ENCODE data around the gene KANSL1. TPM values are rescaled to one million over a fixed set of nuclear protein-coding genes. Genes with fewer than 3 reads are reported as not detected.
"Not testable (repeated sequence)": the region's sequence is repeated elsewhere in the genome, so short reads cannot be mapped to it uniquely, and the experiment has no call there.

The KANSL1 gene
- total RNA-seq, 2 donors from 2014 or later, result 86.5 to 102 TPM

DNA sequence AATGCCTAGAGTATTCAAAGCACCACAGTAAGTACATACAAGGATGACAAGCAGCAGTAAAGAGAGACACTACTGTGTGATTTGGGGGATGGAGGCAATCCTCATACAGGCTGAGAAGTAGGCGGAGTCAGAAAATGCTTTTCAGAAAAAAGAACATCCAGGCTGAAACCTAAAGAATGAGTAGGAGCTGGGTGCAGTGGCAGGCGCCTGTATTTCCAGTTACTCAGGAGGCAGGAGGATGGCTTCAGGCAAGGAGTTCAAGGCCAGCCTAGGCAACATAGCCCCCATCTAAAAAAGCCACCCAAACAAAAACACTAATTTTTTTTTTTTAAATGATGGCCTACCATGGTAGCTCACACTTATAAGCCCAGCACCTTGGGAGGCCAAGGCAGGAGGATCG, 10.3 kb downstream of the KANSL1 start:
- H3K27ac ChIP-seq, result no peak overlapping the region
- no peak overlapping the region for H3K4me3 ChIP-seq
- H3K9me3 ChIP-seq, result no peaks in the 10 kb centered on the region
- H3K36me3 ChIP-seq, result no peaks in the 10 kb centered on the region
- peaks cover 51 to 89% of the 10 kb centered on the region in 2 donors for H3K4me1 ChIP-seq (ENCODE audit: control insufficient read depth in 1 of 2, low read depth in 2 of 2)
- TF ChIP-seq, protein P1, sequence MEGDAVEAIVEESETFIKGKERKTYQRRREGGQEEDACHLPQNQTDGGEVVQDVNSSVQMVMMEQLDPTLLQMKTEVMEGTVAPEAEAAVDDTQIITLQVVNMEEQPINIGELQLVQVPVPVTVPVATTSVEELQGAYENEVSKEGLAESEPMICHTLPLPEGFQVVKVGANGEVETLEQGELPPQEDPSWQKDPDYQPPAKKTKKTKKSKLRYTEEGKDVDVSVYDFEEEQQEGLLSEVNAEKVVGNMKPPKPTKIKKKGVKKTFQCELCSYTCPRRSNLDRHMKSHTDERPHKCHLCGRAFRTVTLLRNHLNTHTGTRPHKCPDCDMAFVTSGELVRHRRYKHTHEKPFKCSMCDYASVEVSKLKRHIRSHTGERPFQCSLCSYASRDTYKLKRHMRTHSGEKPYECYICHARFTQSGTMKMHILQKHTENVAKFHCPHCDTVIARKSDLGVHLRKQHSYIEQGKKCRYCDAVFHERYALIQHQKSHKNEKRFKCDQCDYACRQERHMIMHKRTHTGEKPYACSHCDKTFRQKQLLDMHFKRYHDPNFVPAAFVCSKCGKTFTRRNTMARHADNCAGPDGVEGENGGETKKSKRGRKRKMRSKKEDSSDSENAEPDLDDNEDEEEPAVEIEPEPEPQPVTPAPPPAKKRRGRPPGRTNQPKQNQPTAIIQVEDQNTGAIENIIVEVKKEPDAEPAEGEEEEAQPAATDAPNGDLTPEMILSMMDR (IDR thresholded peaks at IDR 0.05), result no peak
- DNase-seq (ENCODE audit: low spot score) (no peak), ATAC-seq (ENCODE audit: insufficient number of reproducible peaks, low FRiP score, low read depth) (no peak)
- no peaks in the 10 kb centered on the region for H3K27me3 ChIP-seq (replicated peaks; ENCODE audit: insufficient read depth)

DNA sequence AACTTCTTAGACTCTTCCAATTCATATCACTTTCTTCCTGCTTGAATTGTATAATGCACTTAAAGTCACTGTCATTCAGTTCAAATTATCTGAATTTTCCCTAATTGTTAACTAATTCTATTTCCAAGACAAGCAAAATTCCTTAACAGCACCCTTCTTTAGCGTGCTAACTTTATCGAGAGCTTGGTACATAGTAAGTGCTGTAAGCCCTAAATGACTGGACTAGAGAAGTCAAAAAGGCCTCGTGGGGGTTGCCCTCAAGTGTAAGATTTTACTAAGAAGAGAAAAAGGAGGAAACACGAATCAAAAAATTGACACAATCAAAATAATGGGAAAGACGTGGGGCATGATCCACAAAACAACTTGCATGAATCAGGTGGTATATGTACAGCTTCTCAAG, 11.3 kb downstream of the KANSL1 start:
- no peak for DNase-seq (ENCODE audit: low spot score)
- no peaks in the 10 kb centered on the region for H3K9me3 ChIP-seq
- ATAC-seq (ENCODE audit: insufficient number of reproducible peaks, low FRiP score, low read depth), result no peak
- H3K27ac ChIP-seq, result no peak overlapping the region
- TF ChIP-seq, protein P1 (IDR thresholded peaks at IDR 0.05), result no peak
- no peaks in the 10 kb centered on the region for H3K36me3 ChIP-seq
- peaks cover 52 to 91% of the 10 kb centered on the region in 2 donors for H3K4me1 ChIP-seq (ENCODE audit: control insufficient read depth in 1 of 2, low read depth in 2 of 2)
- H3K27me3 ChIP-seq (replicated peaks; ENCODE audit: insufficient read depth), result no peaks in the 10 kb centered on the region
- H3K4me3 ChIP-seq, result no peak overlapping the region

DNA sequence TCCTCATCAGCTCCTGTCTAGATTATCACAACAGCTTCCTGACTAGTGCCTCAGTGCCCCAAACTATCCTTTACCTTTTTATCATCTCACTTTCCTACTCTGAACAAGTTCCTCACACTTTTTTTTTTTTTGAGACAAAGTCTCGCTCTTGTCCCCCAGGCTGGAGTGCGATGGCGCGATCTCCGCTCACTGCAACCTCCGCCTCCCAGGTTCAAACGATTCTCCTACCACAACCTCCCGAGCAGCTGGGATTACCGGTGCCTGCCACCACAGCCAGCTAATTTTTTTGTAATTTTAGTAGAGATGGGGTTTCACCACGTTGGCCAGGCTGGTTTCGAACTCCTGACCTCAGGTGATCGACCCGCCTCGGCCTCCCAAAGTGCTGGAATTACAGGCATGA, 11.9 kb downstream of the KANSL1 start:
- H3K36me3 ChIP-seq; H3K4me3 ChIP-seq; H3K27ac ChIP-seq; ATAC-seq (ENCODE audit: insufficient number of reproducible peaks, low FRiP score, low read depth); H3K27me3 ChIP-seq (replicated peaks; ENCODE audit: insufficient read depth); H3K9me3 ChIP-seq; DNase-seq (ENCODE audit: low spot score): not testable (repeated sequence)
- H3K4me1 ChIP-seq (ENCODE audit: control insufficient read depth in 1 of 2, low read depth in 2 of 2), result peaks cover 52 to 89% of the 10 kb centered on the region in 2 donors

DNA sequence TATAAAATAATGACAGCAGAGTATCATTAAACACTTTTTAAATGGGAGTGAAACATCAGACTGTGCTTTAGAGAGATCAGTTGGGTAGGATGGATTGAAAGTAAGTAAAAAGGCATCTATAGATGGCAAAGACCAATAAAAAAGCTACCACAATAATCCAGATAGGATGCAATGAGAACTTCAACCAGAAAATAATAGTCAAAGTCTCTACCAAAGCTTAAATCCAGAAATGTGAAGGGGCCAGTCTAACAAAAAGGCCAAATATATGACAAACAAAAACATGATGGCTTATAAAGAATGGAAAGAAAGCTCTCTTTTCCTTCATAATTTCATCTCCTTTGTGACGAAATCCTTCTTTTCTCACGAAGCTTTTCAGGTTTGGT, 12.3 kb downstream of the KANSL1 start:
- TF ChIP-seq, protein P1 (IDR thresholded peaks at IDR 0.05), result no peak
- H3K27me3 ChIP-seq (replicated peaks; ENCODE audit: insufficient read depth), result no peaks in the 10 kb centered on the region
- ATAC-seq (ENCODE audit: insufficient number of reproducible peaks, low FRiP score, low read depth) (no peak), DNase-seq (ENCODE audit: low spot score) (no peak)
- no peaks in the 10 kb centered on the region for H3K36me3 ChIP-seq
- H3K27ac ChIP-seq, result no peak overlapping the region
- H3K4me1 ChIP-seq (ENCODE audit: control insufficient read depth in 1 of 2, low read depth in 2 of 2), result peaks cover 52 to 89% of the 10 kb centered on the region in 2 donors
- no peak overlapping the region for H3K4me3 ChIP-seq
- H3K9me3 ChIP-seq, result no peaks in the 10 kb centered on the region

DNA sequence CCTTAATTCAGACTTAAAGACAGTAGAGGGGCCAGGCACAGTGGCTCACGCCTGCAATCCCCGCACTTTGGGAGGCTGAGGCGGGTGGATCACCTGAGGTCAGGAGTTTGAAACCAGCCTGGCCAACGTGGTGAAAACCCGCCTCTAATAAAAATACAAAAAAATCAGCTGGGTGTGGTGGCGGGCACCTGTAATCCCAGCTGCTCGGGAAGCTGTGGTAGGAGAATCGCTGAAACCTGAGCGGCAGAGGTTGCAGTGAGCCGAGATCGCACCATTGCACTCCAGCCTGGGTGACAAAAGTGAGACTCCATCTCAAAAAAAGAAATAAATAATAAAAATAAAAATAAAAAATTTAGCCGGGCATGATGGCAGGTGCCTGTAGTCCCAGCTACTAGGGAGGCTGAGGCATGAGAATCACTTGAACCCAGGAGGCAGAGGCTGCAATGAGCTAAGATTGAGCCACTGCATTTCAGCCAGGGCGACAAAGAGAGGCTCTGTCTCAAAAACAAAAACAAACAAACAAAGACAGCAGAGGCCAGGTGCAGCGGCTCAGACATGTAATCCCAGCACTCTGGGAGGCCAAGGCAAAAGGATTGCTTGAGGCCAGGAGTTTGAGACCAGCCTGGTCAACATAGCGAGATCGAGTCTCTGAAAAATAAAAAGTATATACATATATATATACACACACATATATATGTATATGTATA, 12.9 kb downstream of the KANSL1 start:
- H3K4me1 ChIP-seq (ENCODE audit: control insufficient read depth in 1 of 2, low read depth in 2 of 2), result peaks cover 47 to 87% of the 10 kb centered on the region in 2 donors
- ATAC-seq (ENCODE audit: insufficient number of reproducible peaks, low FRiP score, low read depth); H3K9me3 ChIP-seq; H3K27ac ChIP-seq; H3K36me3 ChIP-seq; DNase-seq (ENCODE audit: low spot score); H3K27me3 ChIP-seq (replicated peaks; ENCODE audit: insufficient read depth); H3K4me3 ChIP-seq: not testable (repeated sequence)

DNA sequence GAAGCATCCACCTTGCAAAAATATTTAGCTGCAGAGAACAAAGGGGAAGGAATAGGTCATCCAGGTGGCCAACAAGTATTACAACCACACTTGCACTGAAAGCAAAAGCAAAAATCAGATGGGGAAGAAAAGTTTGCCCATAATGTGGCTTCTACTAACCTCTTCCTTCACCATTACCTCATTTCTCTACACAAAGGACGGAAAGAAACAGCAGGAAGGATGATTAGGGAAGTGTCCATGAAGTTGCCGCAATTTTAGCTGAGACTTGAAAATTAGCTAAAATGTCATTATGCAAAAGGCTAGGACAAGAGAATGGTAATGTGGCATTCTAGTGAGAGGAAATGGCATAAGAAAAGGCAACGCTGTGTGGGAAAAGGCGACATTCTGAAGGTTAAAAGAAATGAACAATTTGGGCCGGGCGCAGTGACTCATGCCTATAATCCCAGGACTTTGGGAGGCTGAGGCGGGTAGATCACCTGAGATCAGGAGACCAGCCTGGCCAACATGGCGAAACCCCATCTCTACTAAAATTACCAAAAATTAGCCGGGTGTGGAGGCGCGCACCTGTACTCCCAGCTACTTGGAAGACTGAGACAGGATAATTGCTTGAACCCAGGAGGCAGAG, 13.7 kb downstream of the KANSL1 start:
- TF ChIP-seq, protein P1 (IDR thresholded peaks at IDR 0.05), result no peak
- Histone ChIP-seq H3K9me3 (no peaks in the 10 kb centered on the region), H3K27me3 (replicated peaks; ENCODE audit: insufficient read depth) (no peaks in the 10 kb centered on the region), H3K36me3 (no peaks in the 10 kb centered on the region), H3K4me3 (no peak overlapping the region), H3K27ac (no peak overlapping the region), H3K4me1 (ENCODE audit: control insufficient read depth in 1 of 2, low read depth in 2 of 2) (peaks cover 47 to 83% of the 10 kb centered on the region in 2 donors)
- DNase-seq (ENCODE audit: low spot score) (no peak), ATAC-seq (ENCODE audit: insufficient number of reproducible peaks, low FRiP score, low read depth) (no peak)

Data from thoracic aorta (tissue), 2 donors.